DMS 273 treated with DMSO at 0.1 percent for 48 hours (cell line): Measurements from ENCODE around the gene EEA1.
"Not testable (repeated sequence)": the region's sequence is repeated elsewhere in the genome, so short reads cannot be mapped to it uniquely, and the experiment has no call there.

Experiments used
- DNase-seq: peaks from one replicate; lab custom pipeline; 2025; lab: John Stamatoyannopoulos, UW

EEA1 gene

DNA sequence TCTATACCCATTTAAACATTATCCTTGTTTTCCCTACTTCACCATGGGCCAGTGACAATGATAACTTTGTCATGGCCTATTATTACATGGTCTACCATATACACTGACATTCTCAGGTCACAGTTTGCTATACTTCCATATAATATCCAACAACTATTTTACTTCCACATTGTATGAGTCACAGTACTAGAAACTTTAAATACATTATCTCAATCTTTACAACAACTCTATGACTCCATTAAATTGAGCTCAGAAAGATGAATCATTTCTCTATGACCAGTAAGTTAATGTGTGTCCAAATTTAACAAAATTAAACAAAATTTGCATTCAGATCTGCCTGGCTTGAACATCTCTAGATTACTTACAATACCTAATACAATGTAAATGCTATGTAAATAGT lies 132.4 kb downstream of the EEA1 start:
- DNase-seq = no peak

- no peak for DNase-seq
Observed at GRCh38 chr12:92794814-92795213, 134.3 kb downstream of the EEA1 start.

DNA sequence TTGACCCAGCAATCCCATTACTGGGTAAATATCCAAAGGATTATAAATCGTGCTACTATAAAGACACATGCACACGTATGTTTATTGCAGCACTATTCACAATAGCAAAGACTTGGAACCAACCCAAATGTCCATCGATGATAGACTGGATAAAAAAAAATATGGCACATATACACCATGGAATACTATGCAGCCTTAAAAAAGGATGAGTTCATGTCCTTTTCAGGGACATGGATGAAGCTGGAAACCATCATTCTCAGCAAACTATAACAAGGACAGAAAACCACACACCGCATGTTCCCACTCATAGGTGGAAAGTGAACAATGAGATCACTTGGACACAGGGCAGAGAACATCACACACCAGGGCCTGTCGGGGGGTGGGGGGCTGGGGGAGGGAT lies 134.7 kb downstream of the EEA1 start:
- DNase-seq = not testable (repeated sequence)

DNA sequence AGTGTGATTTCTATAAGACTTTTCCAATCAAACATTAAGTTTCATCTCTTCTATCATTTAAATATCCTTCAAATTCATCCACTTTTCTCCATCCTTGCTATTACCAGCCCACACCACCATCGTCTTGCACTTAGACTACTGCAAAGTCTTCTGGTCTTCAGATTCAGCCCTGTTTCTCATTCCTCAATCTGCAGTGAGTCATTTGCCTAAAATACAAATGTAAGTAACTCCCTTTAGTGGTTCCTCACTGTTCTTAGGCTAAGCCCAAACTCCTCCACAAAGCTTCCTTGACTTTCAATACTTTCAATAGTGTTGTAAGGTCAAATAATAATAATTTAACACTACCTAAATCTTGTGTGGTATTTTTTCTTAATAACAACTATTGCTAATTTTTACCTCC lies 143.1 kb downstream of the EEA1 start:
- no peak for DNase-seq

DNA sequence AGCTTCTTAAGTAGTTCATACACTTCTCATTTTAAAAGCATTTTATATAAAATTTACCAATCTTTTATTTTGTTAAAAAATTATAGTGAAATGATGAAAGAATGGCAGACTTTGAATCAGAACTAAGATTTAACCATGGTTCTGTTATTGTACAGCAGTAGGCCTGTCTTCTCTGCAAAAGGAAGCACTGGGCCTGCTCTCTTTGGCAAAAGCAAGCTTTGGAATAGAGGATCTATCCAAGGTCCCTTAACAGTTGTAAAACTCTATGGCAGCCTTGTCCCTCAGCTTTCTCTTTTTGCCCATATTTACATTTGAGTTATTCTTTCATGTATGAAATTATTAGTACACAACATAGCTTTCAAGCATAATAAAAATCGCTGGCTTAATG lies 143.5 kb downstream of the EEA1 start:
- DNase-seq = no peak

DNA sequence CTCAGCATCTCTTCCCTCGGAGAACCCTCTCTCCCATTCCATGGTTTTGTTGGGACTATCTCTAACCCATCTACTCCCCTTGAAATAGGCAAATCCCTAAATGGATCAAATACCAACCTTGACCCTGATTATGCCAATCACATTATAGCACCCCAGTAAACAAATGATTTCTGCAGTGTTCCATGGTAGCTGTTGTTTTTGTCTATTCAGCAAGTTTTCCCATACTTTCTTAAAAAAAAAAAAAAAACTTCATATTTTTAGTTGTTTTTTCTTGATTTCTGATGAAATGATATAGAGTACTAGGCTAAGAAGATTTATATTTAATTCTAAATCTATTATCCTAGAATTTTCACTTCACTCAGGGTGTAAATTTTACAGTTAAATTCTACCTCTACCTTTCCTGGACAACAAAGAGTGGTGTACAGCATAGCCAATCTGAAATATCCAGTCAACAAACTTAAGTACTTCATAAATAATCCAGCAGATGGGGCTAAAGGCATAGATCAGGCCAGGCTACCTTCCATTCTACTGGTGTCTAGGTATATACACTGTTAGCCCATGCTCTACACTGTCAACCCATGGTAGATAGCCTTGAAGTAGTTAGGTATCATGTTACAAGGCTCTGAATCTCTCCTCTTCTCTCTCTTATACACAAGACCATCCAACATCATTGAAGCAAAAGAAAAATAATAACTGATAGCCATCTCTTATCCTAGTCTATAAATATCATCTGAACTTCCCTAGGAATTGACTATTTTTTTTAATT lies 144.1 kb downstream of the EEA1 start:
- peak; percentile 53 for DNase-seq

DNA sequence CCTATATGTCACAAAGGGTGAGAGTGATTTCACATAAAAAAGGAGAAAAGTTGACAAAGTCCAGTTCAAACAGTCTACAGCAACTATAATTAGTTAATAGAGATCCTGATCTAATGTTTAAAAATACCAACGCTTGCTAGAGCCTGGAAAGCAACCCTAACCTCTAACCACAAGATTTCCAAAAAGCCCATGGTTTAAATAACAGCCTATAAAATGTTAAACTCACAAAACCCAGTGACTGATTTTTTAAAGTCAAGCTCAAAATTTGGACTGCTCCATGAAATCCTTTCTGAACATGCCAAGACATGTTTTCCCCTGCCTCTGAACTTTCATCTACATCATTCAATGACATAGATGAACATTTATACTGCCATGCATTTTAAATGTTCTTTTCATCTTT lies 144.7 kb downstream of the EEA1 start:
- no peak for DNase-seq

- DNase-seq = no peak
Observed at GRCh38 chr12:92779902-92780301, 149.2 kb downstream of the EEA1 start.

DNA sequence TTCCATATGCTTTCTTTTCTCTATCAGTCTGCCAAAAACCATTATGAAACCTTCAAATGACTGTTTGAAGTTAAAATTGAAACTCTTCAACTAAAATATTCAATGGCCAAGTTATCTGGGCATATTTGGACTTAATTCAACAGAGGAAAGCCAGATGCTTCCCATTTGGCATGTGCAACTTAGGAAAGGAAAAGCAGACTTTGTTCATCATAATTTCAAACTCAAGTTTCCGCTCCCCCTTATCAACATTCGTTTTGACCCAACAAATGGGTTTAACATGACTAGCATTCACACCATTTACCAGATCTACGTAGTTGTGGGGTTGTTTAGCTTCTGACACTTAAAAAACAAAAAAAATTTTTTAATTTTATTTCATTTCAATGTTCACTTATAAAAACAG lies 150.6 kb downstream of the EEA1 start:
- DNase-seq = no peak

GRCh38 chr12:92775416-92775815 lies 153.7 kb downstream of the EEA1 start:
- no peak for DNase-seq

DNA sequence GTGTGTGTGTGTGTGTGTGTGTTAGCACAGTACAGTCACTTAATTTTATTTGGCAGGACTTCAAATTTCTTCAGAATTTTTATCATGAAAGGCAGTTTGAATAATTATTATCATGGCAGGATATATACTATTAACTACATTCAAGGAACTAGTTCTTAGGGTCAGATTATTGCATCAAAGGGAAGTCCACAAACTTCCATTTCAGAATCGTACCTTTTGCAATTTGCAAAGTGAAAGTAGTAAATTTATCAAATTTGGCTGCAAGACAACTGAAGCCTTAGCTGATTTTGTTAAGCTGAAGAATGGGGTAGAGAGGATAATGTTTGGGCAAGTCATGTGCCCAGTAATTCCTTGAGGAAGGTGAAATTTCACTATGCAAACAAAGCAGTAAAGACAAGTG lies 158.1 kb downstream of the EEA1 start:
- DNase-seq = no peak

DNA sequence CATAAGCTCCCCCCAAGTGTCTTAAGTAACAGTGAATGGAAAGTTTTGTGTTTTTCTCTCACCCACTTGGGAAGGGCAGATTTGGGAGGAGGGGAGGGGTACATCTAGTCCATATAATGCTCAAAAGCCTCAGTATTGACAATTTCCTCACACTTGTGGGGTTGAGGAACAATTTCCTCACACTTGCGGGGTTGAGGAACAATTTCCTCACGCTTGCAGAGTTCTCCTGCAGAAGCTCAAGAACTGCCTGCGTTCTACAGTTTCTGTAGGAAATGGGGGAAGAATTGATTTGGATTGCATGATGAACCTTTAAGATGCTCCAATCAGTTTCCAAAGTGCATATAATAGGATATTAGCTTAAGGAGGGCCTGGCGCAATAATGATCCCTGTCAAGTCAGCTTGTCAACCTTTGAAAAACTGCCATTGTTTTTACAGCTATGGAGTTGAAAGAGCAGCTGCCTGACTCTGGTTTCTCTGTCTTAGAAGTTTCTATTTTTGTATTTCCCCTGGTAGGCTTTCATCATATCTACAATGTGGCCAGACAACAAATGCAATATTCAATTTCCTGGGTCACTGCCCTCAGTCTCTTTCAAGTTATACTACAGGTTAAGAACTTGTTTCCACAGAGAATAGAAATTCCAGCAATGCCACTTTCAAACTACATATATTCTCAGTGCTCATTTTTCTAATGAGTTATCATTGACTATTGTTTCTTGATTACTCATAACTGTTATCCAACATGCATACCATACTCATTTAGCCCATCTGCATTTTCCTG lies 159.8 kb downstream of the EEA1 start:
- DNase-seq = no peak

- no peak for DNase-seq
Observed at GRCh38 chr12:92765871-92766270, 163.2 kb downstream of the EEA1 start.

DNA sequence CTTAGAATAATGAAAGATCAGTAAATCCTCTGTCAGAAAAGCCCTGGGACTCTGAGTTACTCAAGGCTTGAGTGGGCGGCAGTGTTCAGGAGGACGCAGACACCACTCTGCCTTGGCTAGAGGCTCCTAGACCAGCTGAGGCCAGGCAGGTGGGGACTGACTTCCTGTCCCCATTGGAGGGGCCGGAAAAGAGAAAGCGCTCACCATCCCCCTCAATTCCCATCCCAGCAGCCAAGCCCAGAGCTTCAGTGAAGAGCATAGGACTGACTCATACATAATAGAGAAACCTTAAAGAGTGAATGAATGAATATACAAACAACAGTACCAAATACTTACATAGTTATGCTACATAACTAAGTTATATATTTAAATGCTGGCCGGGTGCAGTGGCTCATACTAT lies 164.3 kb downstream of the EEA1 start:
- DNase-seq = no peak

GRCh38 chr12:92762773-92763172 lies 166.3 kb downstream of the EEA1 start:
- no peak for DNase-seq

DNA sequence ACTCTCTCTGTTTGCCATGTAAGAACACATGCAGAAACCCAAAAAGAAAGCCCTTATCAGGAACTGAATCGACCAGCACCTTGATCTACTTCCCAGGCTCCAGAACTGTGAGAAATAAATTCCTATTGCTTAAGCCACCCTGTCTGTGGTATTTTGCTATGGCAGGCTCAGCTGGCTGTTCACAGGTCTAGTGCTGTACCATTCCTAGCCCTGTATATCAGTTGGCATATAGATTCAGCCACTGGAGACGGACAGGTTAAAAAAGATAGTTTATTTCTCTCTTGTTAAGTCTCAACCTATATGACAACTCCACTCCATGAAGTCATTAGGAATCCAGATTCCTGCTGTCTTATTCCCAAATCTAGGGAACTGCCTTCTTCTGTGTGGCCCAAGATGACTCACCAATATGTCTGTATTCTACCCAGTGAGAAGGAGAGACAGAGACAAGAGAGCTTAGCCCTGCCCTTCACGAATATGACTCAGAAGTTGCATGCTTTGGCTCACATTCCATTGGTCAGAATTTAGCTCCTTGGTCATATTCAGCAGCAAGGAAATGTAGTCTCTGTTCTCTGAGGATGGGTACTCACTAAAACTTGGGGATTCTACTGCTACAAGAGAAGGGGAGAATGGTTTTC lies 169.3 kb downstream of the EEA1 start:
- DNase-seq = no peak

DNA sequence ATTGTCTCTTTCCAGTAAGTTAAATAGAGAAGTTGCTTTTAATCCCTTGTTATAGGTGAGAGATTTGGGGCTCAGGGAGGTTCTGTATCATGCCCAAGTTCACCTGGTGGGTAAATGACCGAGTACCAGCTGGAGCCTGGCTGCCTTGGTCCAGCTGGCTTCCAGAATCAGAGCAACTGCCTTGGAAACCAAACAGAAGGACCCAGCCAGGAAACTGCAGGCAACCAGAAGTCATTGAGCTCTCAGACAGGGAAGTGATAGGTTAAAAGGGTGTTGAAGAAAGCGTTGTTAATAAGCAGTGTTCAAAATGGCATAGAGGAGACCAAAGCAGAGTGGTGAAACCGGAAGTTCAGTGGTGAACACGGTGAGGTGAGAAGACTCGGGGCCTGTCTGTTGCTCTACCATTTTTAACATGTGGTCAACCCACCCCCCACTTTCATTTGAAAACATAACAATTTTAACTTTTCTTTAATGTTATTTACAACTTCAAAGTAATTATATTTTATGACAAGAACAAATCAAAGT lies 171.4 kb downstream of the EEA1 start:
- no peak for DNase-seq

DNA sequence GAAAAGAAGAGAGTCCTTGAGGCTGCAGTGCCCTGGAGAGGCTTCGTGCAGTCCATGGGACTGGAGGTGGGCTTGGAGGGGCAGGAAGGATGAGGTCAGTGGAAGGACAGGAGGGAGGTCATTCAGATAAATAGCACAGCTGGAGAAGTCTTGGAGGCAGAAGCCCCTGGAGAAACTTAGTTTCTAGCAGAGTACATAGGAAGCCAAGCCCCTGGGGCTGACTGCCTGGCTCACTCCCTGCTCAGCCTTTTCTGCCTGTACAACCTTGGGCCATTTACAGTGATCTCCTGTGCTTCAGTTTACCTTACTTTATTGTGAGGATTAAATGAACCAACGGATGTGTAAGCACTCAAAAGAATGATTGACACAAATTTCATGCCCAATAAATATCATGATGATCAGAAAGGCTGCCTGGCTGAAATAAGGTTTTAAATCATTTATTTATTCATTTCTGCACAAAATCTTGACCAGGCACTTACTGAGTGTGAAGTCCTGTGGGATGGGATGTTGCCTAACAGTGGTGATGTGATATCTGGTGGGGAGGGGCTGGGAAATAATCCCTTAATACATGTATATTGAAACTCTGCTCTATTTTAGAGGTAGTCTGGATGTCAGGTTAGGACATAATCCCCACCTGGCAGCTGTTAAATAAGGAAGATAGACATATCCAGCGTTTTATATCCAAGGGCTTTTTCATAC lies 172.0 kb downstream of the EEA1 start:
- no peak for DNase-seq

- DNase-seq = no peak
Observed at GRCh38 chr12:92753976-92754885, 174.9 kb downstream of the EEA1 start.

- DNase-seq = not testable (repeated sequence)
Observed at GRCh38 chr12:92749691-92750090, 179.4 kb downstream of the EEA1 start.

GRCh38 chr12:92747151-92747550 lies 181.9 kb downstream of the EEA1 start:
- no peak for DNase-seq
